BLaER1 (cell line): ENCODE measurements around the gene GDPD2.

Source experiments
- H3K27ac ChIP-seq: shearing (Covaris generic); formaldehyde crosslinking; 2 replicates; pipeline ENCODE4 v1.8.1; 2022
- H3K27me3 ChIP-seq: shearing (Covaris generic); formaldehyde crosslinking; 2 replicates; pipeline ENCODE4 v1.8.1; 2022
- H3K36me3 ChIP-seq: shearing (Covaris generic); formaldehyde crosslinking; 2 replicates; pipeline ENCODE4 v1.8.1; 2022
- H3K4me1 ChIP-seq: shearing (Covaris generic); formaldehyde crosslinking; 2 replicates; pipeline ENCODE4 v1.8.1; 2022
- H3K4me2 ChIP-seq: shearing (Covaris generic); formaldehyde crosslinking; 2 replicates; pipeline ENCODE4 v1.8.1; 2022
- H3K4me3 ChIP-seq: shearing (Covaris generic); formaldehyde crosslinking; 2 replicates; pipeline ENCODE4 v1.8.1; 2022
- H3K9ac ChIP-seq: shearing (Covaris generic); formaldehyde crosslinking; 2 replicates; pipeline ENCODE4 v1.8.1; 2022
- H3K9me3 ChIP-seq: shearing (Covaris generic); formaldehyde crosslinking; 2 replicates; pipeline ENCODE4 v1.8.1; 2022
- H4K20me1 ChIP-seq: shearing (Covaris generic); formaldehyde crosslinking; 2 replicates; pipeline ENCODE4 v1.8.1; 2022
- Cebpa-rat ChIP-seq: shearing (Covaris generic); IDR thresholded peaks from 2 replicates; pipeline ENCODE4 v1.8.1; 2022

GDPD2 gene

GRCh38 chrX:70481471-70482270, 58.6 kb downstream of the GDPD2 start:
- H3K4me3 ChIP-seq = no peak overlapping the region
- H3K27me3 ChIP-seq = peaks cover 98% of the 10 kb centered on the region
- no peak for TF ChIP-seq Cebpa-rat
- no peak overlapping the region for H3K9ac ChIP-seq
- H3K4me2 ChIP-seq = peak overlapping the region; percentile 27
- peaks cover 74% of the 10 kb centered on the region for H3K36me3 ChIP-seq
- H4K20me1 ChIP-seq = peaks cover 85% of the 10 kb centered on the region
- no peaks in the 10 kb centered on the region for H3K9me3 ChIP-seq
- peaks cover 45% of the 10 kb centered on the region for H3K4me1 ChIP-seq
- no peak overlapping the region for H3K27ac ChIP-seq

- H3K36me3 ChIP-seq = peaks cover 80% of the 10 kb centered on the region
Measured at GRCh38 chrX:70482300-70482699, 59.2 kb downstream of the GDPD2 start.

More at GRCh38 chrX:70482300-70482699, 59.2 kb downstream of the GDPD2 start:
- Histone ChIP-seq H3K27ac (no peak overlapping the region), H3K27me3 (peaks cover 98% of the 10 kb centered on the region), H3K9ac (no peak overlapping the region), H4K20me1 (peaks cover 82% of the 10 kb centered on the region), H3K4me1 (peaks cover 39% of the 10 kb centered on the region), H3K9me3 (no peaks in the 10 kb centered on the region), H3K4me3 (no peak overlapping the region), H3K4me2 (no peak overlapping the region)
- TF ChIP-seq Cebpa-rat = no peak
